HEK293 (cell line): ENCODE measurements around the gene ZFP92.
A peak's percentile ranks its signal among the peaks of the same experiment; 100 is the strongest.

Experiments used
- CTCF ChIA-PET: fragments of 350-600 bp; formaldehyde crosslinking; extraction: SDS; loops from one replicate; lab custom pipeline; 2021; ENCODE audit warnings: antibody characterized with exemption; lab: Yijun Ruan, JAX
- POLR2A ChIA-PET: fragments of 300-600 bp; formaldehyde crosslinking; extraction: SDS; loops from one replicate; lab custom pipeline; 2020; ENCODE audit warnings: antibody characterized with exemption, inconsistent platforms; lab: Yijun Ruan, JAX
- H3K27ac ChIP-seq: fragments of 200-500 bp; sonication (Bioruptor generic); 2 replicates; pipeline ENCODE4 v1.5.1; 2014; ENCODE audit warnings: low read depth, low read length, control low read depth, inconsistent platforms; ENCODE audit errors: extremely low read depth
- H3K36me3 ChIP-seq, 2 experiments: fragments of 200-500 bp in 1 of 2; sonication (Bioruptor generic) in 1 of 2; 1 replicate in 1 of 2; 2 replicates in 1 of 2; pipeline ENCODE4 v1.5.1; 2014 to 2017; ENCODE audit warnings: inconsistent platforms in 2 of 2, low read length in 2 of 2; ENCODE audit not compliant: control insufficient read depth in 2 of 2, insufficient read depth in 1 of 2
- H3K4me1 ChIP-seq: fragments of 200-500 bp; sonication (Bioruptor generic); 2 replicates; pipeline ENCODE4 v1.5.1; 2014; ENCODE audit warnings: mild to moderate bottlenecking, low read length, inconsistent platforms; ENCODE audit not compliant: control insufficient read depth, insufficient read depth
- H3K4me3 ChIP-seq: 2 replicates; pipeline ENCODE4 v1.5.1; 2011; ENCODE audit warnings: low read depth, mild to moderate bottlenecking, control low read depth, low read length, moderate library complexity
- H3K9me3 ChIP-seq: fragments of 200-500 bp; sonication (Bioruptor generic); 2 replicates; pipeline ENCODE4 v1.5.1; 2014; ENCODE audit warnings: low read depth, low read length, inconsistent platforms; ENCODE audit not compliant: control insufficient read depth, insufficient read depth
- BCL6B ChIP-seq: fragments of 450-650 bp; formaldehyde crosslinking; IDR thresholded peaks from 2 replicates; pipeline ENCODE4 v1.5.1; 2017; ENCODE audit warnings: missing biosample characterization, missing genetic modification characterization
- KLF8 ChIP-seq: fragments of 450-650 bp; formaldehyde crosslinking; IDR thresholded peaks from 2 replicates; pipeline ENCODE4 v1.5.1; 2016; ENCODE audit warnings: missing biosample characterization, missing genetic modification characterization
- SCRT1 ChIP-seq: fragments of 450-650 bp; formaldehyde crosslinking; IDR thresholded peaks from 2 replicates; pipeline ENCODE4 v1.5.1; 2016; ENCODE audit warnings: missing biosample characterization, missing genetic modification characterization, borderline replicate concordance
- SCRT2 ChIP-seq: fragments of 450-650 bp; formaldehyde crosslinking; IDR thresholded peaks from 2 replicates; pipeline ENCODE4 v1.5.1; 2016; ENCODE audit warnings: missing biosample characterization, missing genetic modification characterization
- SETDB1 ChIP-seq: IDR thresholded peaks from one replicate; pipeline ENCODE4 v1.6.1; 2017; ENCODE audit warnings: mild to moderate bottlenecking, low read length, moderate library complexity, mixed read lengths; ENCODE audit not compliant: insufficient read length
- TRIM28 ChIP-seq: IDR thresholded peaks from 2 replicates; pipeline ENCODE4 v1.6.1; 2011; ENCODE audit warnings: low read length, control low read depth, borderline replicate concordance
- ZBTB1 ChIP-seq: fragments of 450-650 bp; formaldehyde crosslinking; IDR thresholded peaks from 2 replicates; pipeline ENCODE4 v1.5.1; 2016; ENCODE audit warnings: missing biosample characterization, missing genetic modification characterization
- ZBTB17 ChIP-seq: fragments of 450-650 bp; formaldehyde crosslinking; IDR thresholded peaks from 2 replicates; pipeline ENCODE4 v1.5.1; 2016; ENCODE audit warnings: missing biosample characterization, missing genetic modification characterization
- ZNF148 ChIP-seq: fragments of 450-650 bp; formaldehyde crosslinking; IDR thresholded peaks from 2 replicates; pipeline ENCODE4 v1.5.0; 2017; ENCODE audit warnings: missing biosample characterization, missing genetic modification characterization, borderline replicate concordance
- ZNF155 ChIP-seq: fragments of 450-650 bp; formaldehyde crosslinking; IDR thresholded peaks from 2 replicates; pipeline ENCODE4 v1.5.1; 2016; ENCODE audit warnings: missing biosample characterization, missing genetic modification characterization
- ZNF280C ChIP-seq: fragments of 450-650 bp; formaldehyde crosslinking; IDR thresholded peaks from 2 replicates; pipeline ENCODE4 v1.5.1; 2016; ENCODE audit warnings: missing biosample characterization, missing genetic modification characterization
- ZNF280D ChIP-seq: fragments of 450-650 bp; formaldehyde crosslinking; IDR thresholded peaks from 2 replicates; pipeline ENCODE4 v1.5.1; 2016; ENCODE audit warnings: missing biosample characterization, missing genetic modification characterization
- ZNF350 ChIP-seq: fragments of 450-650 bp; formaldehyde crosslinking; IDR thresholded peaks from 2 replicates; pipeline ENCODE4 v1.5.0; 2017; ENCODE audit warnings: missing biosample characterization, mild to moderate bottlenecking, missing genetic modification characterization
- ZNF692 ChIP-seq: fragments of 450-650 bp; formaldehyde crosslinking; IDR thresholded peaks from 2 replicates; pipeline ENCODE4 v1.5.1; 2016; ENCODE audit warnings: missing biosample characterization, missing genetic modification characterization
- ZSCAN5A ChIP-seq: fragments of 450-650 bp; formaldehyde crosslinking; IDR thresholded peaks from 2 replicates; pipeline ENCODE4 v1.5.1; 2016; ENCODE audit warnings: missing biosample characterization, missing genetic modification characterization

The ZFP92 gene

GRCh38 chrX:153426204-153426603, 14.9 kb downstream of the ZFP92 start:
- ChIA-PET POLR2A (no interaction called here), CTCF (no interaction called here)
- Histone ChIP-seq H3K36me3 (no peaks in the 10 kb centered on the region), H3K9me3 (no peaks in the 10 kb centered on the region), H3K4me1 (no peaks in the 10 kb centered on the region), H3K4me3 (no peak overlapping the region), H3K27ac (no peak overlapping the region)
- TF ChIP-seq BCL6B (tag by site-specific recombination), result no peak
- peak; percentile 89 for TF ChIP-seq SCRT1
- peak; percentile 89 for TF ChIP-seq SCRT2 (tag by site-specific recombination)

- H3K4me3 ChIP-seq, result no peak overlapping the region
- ChIA-PET CTCF (interaction anchor here (0.6 to 1.4 kb wide), 3 partner anchors 8 to 109 kb away, joined by 3 read pairs; no protein-coding TSS in a partner anchor), POLR2A (no interaction called here)
- no peak overlapping the region for H3K27ac ChIP-seq
- no peaks in the 10 kb centered on the region for H3K36me3 ChIP-seq
- no peaks in the 10 kb centered on the region for H3K9me3 ChIP-seq
- H3K4me1 ChIP-seq, result no peaks in the 10 kb centered on the region
- TF ChIP-seq TRIM28 (no peak), SETDB1 (peak; percentile 38), ZNF350 (tag by site-specific recombination) (no peak), ZSCAN5A (tag by site-specific recombination) (no peak), ZNF280D (tag by site-specific recombination) (peak; percentile 80)
Measured at GRCh38 chrX:153430796-153431195, 19.5 kb downstream of the ZFP92 start.

- Histone ChIP-seq H3K36me3 (no peaks in the 10 kb centered on the region), H3K4me3 (no peak overlapping the region), H3K4me1 (no peaks in the 10 kb centered on the region), H3K27ac (no peak overlapping the region), H3K9me3 (no peaks in the 10 kb centered on the region)
- ChIA-PET CTCF (interaction anchor here (0.8 to 1.3 kb wide), 2 partner anchors 34 to 37 kb away, joined by 4 to 6 read pairs; partner anchors contain the start of gene HAUS7), POLR2A (no interaction called here)
- TF ChIP-seq KLF8 (tag by site-specific recombination), result no peak
- TF ChIP-seq ZBTB1 (tag by site-specific recombination), result no peak
- no peak for TF ChIP-seq ZNF148 (tag by site-specific recombination)
- no peak for TF ChIP-seq ZBTB17 (tag by site-specific recombination)
- no peak for TF ChIP-seq ZNF280C (tag by site-specific recombination)
- TF ChIP-seq ZNF155 (tag by site-specific recombination), result no peak
- no peak for TF ChIP-seq ZNF692 (tag by site-specific recombination)
Measured at GRCh38 chrX:153433161-153433680, 21.9 kb downstream of the ZFP92 start.
